HG03039 (cell line): ENCODE results near the gene GLYATL2.
A peak's percentile ranks its signal among the peaks of the same experiment; 100 is the strongest.

Experiments used
- ATAC-seq: cut with Tn5 transposase; IDR thresholded peaks from one replicate; pipeline ENCODE4 v1.9.1; 2021; ENCODE audit warnings: mild to moderate bottlenecking, moderate library complexity; ENCODE audit not compliant: unreplicated experiment

The GLYATL2 gene

GRCh38 chr11:58801974-58802545 lies 42.4 kb downstream of the GLYATL2 start:
- no peak for ATAC-seq

- ATAC-seq = no peak
These were observed 43.2 kb downstream of the GLYATL2 start for GRCh38 chr11:58801302-58801701.

GRCh38 chr11:58796333-58796732 lies 48.2 kb downstream of the GLYATL2 start:
- ATAC-seq = no peak

GRCh38 chr11:58788355-58789023 lies 56.0 kb downstream of the GLYATL2 start:
- peak; percentile 90 for ATAC-seq

- no peak for ATAC-seq
These were observed 56.6 kb downstream of the GLYATL2 start for GRCh38 chr11:58787903-58788302.

GRCh38 chr11:58786693-58787092 lies 57.8 kb downstream of the GLYATL2 start:
- no peak for ATAC-seq

GRCh38 chr11:58784995-58785394 lies 59.5 kb downstream of the GLYATL2 start:
- no peak for ATAC-seq
